ENCODE measurements around the gene CD81. TPM values are rescaled to one million over a fixed set of nuclear protein-coding genes. Genes with fewer than 3 reads are reported as not detected.

Gene CD81
- total RNA-seq, 2 donors from 2014 or later = 498 to 842 TPM

GRCh38 chr11:2391181-2391975 lies 14.3 kb downstream of the CD81 start:
- H3K27ac ChIP-seq = peak overlapping the region; percentile 71 to 79
- H3K9me3 ChIP-seq = no peaks in the 10 kb centered on the region
- no peak overlapping the region for H3K4me3 ChIP-seq
- peaks cover 45% of the 10 kb centered on the region for H3K36me3 ChIP-seq
- no peak for TF ChIP-seq CTCF (IDR thresholded peaks at IDR 0.05)
- DNase-seq (ENCODE audit: low spot score) (no peak), ATAC-seq (ENCODE audit: insufficient number of reproducible peaks, low FRiP score, low read depth) (no peak)
- H3K4me1 ChIP-seq (ENCODE audit: control insufficient read depth in 1 of 2, low read depth in 2 of 2) = peaks cover 39 to 54% of the 10 kb centered on the region in 2 donors
- H3K27me3 ChIP-seq (replicated peaks; ENCODE audit: insufficient read depth) = no peaks in the 10 kb centered on the region

GRCh38 chr11:2392241-2392959 lies 15.3 kb downstream of the CD81 start:
- no peak for TF ChIP-seq CTCF (IDR thresholded peaks at IDR 0.05)
- peaks cover 29 to 44% of the 10 kb centered on the region in 2 donors for H3K4me1 ChIP-seq (ENCODE audit: control insufficient read depth in 1 of 2, low read depth in 2 of 2)
- peaks cover 53% of the 10 kb centered on the region for H3K36me3 ChIP-seq

GRCh38 chr11:2393111-2393868 lies 16.2 kb downstream of the CD81 start:
- TF ChIP-seq CTCF (IDR thresholded peaks at IDR 0.05) = no peak
- Histone ChIP-seq H3K4me1 (ENCODE audit: control insufficient read depth in 1 of 2, low read depth in 2 of 2) (peaks cover 22 to 35% of the 10 kb centered on the region in 2 donors), H3K4me3 (no peak overlapping the region), H3K27me3 (replicated peaks; ENCODE audit: insufficient read depth) (no peaks in the 10 kb centered on the region), H3K36me3 (peaks cover 53% of the 10 kb centered on the region), H3K9me3 (no peaks in the 10 kb centered on the region), H3K27ac (no peak overlapping the region)
- ATAC-seq (ENCODE audit: insufficient number of reproducible peaks, low FRiP score, low read depth) = no peak
- DNase-seq (ENCODE audit: low spot score) = no peak

More at GRCh38 chr11:2392241-2392959, 15.3 kb downstream of the CD81 start:
- Histone ChIP-seq H3K9me3 (no peaks in the 10 kb centered on the region), H3K27ac (peak overlapping the region; percentile 71 to 79), H3K4me3 (no peak overlapping the region), H3K27me3 (replicated peaks; ENCODE audit: insufficient read depth) (no peaks in the 10 kb centered on the region)
- ATAC-seq (ENCODE audit: insufficient number of reproducible peaks, low FRiP score, low read depth) = no peak
- no peak for DNase-seq (ENCODE audit: low spot score)

- H3K4me3 ChIP-seq = no peak overlapping the region
- H3K4me1 ChIP-seq (ENCODE audit: control insufficient read depth in 1 of 2, low read depth in 2 of 2) = peaks cover 17 to 34% of the 10 kb centered on the region in 2 donors
- no peak overlapping the region for H3K27ac ChIP-seq
- DNase-seq (ENCODE audit: low spot score) (no peak), ATAC-seq (ENCODE audit: insufficient number of reproducible peaks, low FRiP score, low read depth) (no peak)
- H3K9me3 ChIP-seq = no peaks in the 10 kb centered on the region
- H3K36me3 ChIP-seq = peaks cover 53% of the 10 kb centered on the region
- TF ChIP-seq CTCF (IDR thresholded peaks at IDR 0.05) = no peak
- no peaks in the 10 kb centered on the region for H3K27me3 ChIP-seq (replicated peaks; ENCODE audit: insufficient read depth)
Measured at GRCh38 chr11:2393941-2394817, 17.1 kb downstream of the CD81 start.

Measured in thoracic aorta (tissue), 2 donors.